B cell (primary cell): Measurements from ENCODE around the gene NAPB. TPM values are rescaled to one million over a fixed set of nuclear protein-coding genes. Genes with fewer than 3 reads are reported as not detected.

ENCODE experiments used
- ATAC-seq: fragments of 200-7000 bp; cut with Tn5 transposase; one replicate; pipeline ENCODE4 v1.10.0; 2021; ENCODE audit warnings: low read depth, mild to moderate bottlenecking, moderate number of reproducible peaks, moderate library complexity
- CTCF ChIA-PET: fragments of 350-600 bp; sonication (Branson Sonifier 250); formaldehyde crosslinking; loops from one replicate; lab custom pipeline; 2021; ENCODE audit warnings: antibody characterized with exemption, inconsistent platforms; lab: Charles Lee
- POLR2A ChIA-PET: fragments of 350-600 bp; sonication (Branson Sonifier 250); formaldehyde crosslinking; loops from one replicate; lab custom pipeline; 2021; ENCODE audit warnings: antibody characterized with exemption; lab: Charles Lee
- DNase-seq: peaks from one replicate; pipeline ENCODE4 v3.0.0; 2013
- H2AFZ ChIP-seq: 2 replicates; pipeline ENCODE4 v1.6.1; 2012; ENCODE audit warnings: mild to moderate bottlenecking, low read depth, low read length; ENCODE audit not compliant: insufficient read depth, poor library complexity, severe bottlenecking
- H3K27ac ChIP-seq, 2 donors: 1 replicate in 1 of 2; 2 replicates in 1 of 2; pipeline ENCODE4 v1.5.1; 2012 to 2013; ENCODE audit warnings: low read length in 2 of 2, mild to moderate bottlenecking in 2 of 2, moderate library complexity in 1 of 2
- H3K27me3 ChIP-seq, 4 experiments: fragments of 200-600 bp in 1 of 4; sonication (generic) in 1 of 4; replicated peaks in 1 of 4; 1 replicate in 2 of 4; 2 replicates in 2 of 4; pipeline versions ENCODE4 v1.6.1 to v1.7.0; 2013 to 2016; ENCODE audit warnings: low read length in 3 of 4, mild to moderate bottlenecking in 2 of 4, mixed read lengths in 1 of 4, moderate library complexity in 1 of 4; ENCODE audit not compliant: insufficient read depth in 4 of 4, control insufficient read depth in 3 of 4; ENCODE audit errors: control extremely low read depth in 1 of 4
- H3K36me3 ChIP-seq, 2 experiments: replicated peaks in 1 of 2; 1 replicate in 1 of 2; 2 replicates in 1 of 2; pipeline versions ENCODE4 v1.6.1 to v1.7.1; 2013; ENCODE audit warnings: low read length in 1 of 2; ENCODE audit not compliant: insufficient read depth in 2 of 2, control insufficient read depth in 1 of 2; ENCODE audit errors: control extremely low read depth in 1 of 2, extremely low read depth in 1 of 2
- H3K4me1 ChIP-seq, 2 donors: fragments of 200-600 bp in 1 of 2; sonication (generic) in 1 of 2; 1 replicate in 1 of 2; 2 replicates in 1 of 2; pipeline versions ENCODE4 v1.5.1 to v1.6.1; 2013 to 2017; ENCODE audit warnings: low read length in 2 of 2; ENCODE audit not compliant: control insufficient read depth in 2 of 2, insufficient read depth in 2 of 2
- H3K4me2 ChIP-seq: replicated peaks from 2 replicates; pipeline ENCODE3; 2012; ENCODE audit warnings: mild to moderate bottlenecking, low read depth, low read length; ENCODE audit not compliant: poor library complexity, severe bottlenecking
- H3K4me3 ChIP-seq, 5 experiments: fragments of 200-600 bp in 1 of 5; sonication (generic) in 1 of 5; 1 replicate in 3 of 5; 2 replicates in 2 of 5; pipeline versions ENCODE4 v1.5.1 to v1.7.0; 2011 to 2016; ENCODE audit warnings: low read length in 4 of 5, mild to moderate bottlenecking in 4 of 5, low read depth in 2 of 5, control low read depth in 1 of 5, moderate library complexity in 1 of 5; ENCODE audit not compliant: insufficient read depth in 1 of 5; ENCODE audit errors: control extremely low read depth in 1 of 5, extremely low read depth in 1 of 5
- H3K79me2 ChIP-seq: fragments of 200-600 bp; sonication (generic); one replicate; pipeline ENCODE4 v1.6.0; 2016; ENCODE audit warnings: low read length; ENCODE audit not compliant: control insufficient read depth, insufficient read depth
- H3K9ac ChIP-seq: fragments of 200-600 bp; sonication (generic); 2 replicates; pipeline ENCODE4 v1.6.1; 2017; ENCODE audit warnings: mild to moderate bottlenecking, low read length, moderate library complexity
- H3K9me3 ChIP-seq, 3 donors: one replicate each; pipeline versions ENCODE4 v1.6.1 to v1.7.1; 2013; ENCODE audit warnings: low read length in 2 of 3; ENCODE audit not compliant: control insufficient read depth in 2 of 3, insufficient read depth in 1 of 3; ENCODE audit errors: control extremely low read depth in 1 of 3
- H4K20me1 ChIP-seq: 2 replicates; pipeline ENCODE4 v1.6.0; 2012; ENCODE audit warnings: mild to moderate bottlenecking, low read length; ENCODE audit not compliant: insufficient read depth, control insufficient read depth, poor library complexity, severe bottlenecking
- H3K27ac Mint-ChIP-seq: one replicate; pipeline ENCODE4 v1.8.0; 2021; ENCODE audit warnings: mixed read lengths
- H3K27me3 Mint-ChIP-seq: one replicate; pipeline ENCODE4 v1.8.0; 2021; ENCODE audit warnings: mixed read lengths
- H3K4me1 Mint-ChIP-seq: one replicate; pipeline ENCODE4 v1.8.0; 2021; ENCODE audit warnings: mixed read lengths
- H3K4me3 Mint-ChIP-seq: one replicate; pipeline ENCODE4 v1.8.0; 2021; ENCODE audit warnings: mixed read lengths
- H3K9me3 Mint-ChIP-seq: one replicate; pipeline ENCODE4 v1.8.0; 2022; ENCODE audit warnings: mixed read lengths; ENCODE audit not compliant: insufficient read depth
- EZH2 ChIP-seq: IDR thresholded peaks from 2 replicates; pipeline ENCODE4 v1.6.1; 2012; ENCODE audit warnings: borderline replicate concordance, low read depth, mild to moderate bottlenecking, moderate library complexity, low read length; ENCODE audit not compliant: insufficient read depth, poor library complexity, severe bottlenecking
- WGBS: methylation state at CpG from one replicate; pipeline ENCODE4 v1.1.5; 2013; ENCODE audit warnings: missing lambda C conversion rate; ENCODE audit not compliant: insufficient coverage; 5-methylcytosine and 5-hydroxymethylcytosine counted together
- intact Hi-C: fragments of 100-400 bp; cut with micrococcal nuclease; formaldehyde crosslinking; loops from one replicate; pipeline ENCODE4 v1.10.0; 2022
- polyA plus RNA-seq: library from polyadenylated mRNA; depleted of rRNA; stranded (reverse); fragments of >200 nt; gene quantifications from 2 replicates; pipeline ENCODE4 v1.2.3, GENCODE V29; 2012
- total RNA-seq, 2 donors: library from RNA; stranded (reverse); fragments of 120-200 nt in 1 of 2; gene quantifications; 1 replicate in 1 of 2; 2 replicates in 1 of 2; pipeline versions ENCODE4 v1.2.3 to v1.2.4, GENCODE V29; 2013 to 2022
- TF ChIP-seq, protein P1 (sequence below): fragments of 200-600 bp; IDR thresholded peaks from one replicate; pipeline ENCODE4 v1.8.0; 2022; ENCODE audit warnings: antibody characterized with exemption, mild to moderate bottlenecking

Gene NAPB
- total and polyA plus RNA-seq, 2 donors (not counting 1 experiment from before 2014, with no cell fraction given) = 4.1 to 13.0 TPM

DNA sequence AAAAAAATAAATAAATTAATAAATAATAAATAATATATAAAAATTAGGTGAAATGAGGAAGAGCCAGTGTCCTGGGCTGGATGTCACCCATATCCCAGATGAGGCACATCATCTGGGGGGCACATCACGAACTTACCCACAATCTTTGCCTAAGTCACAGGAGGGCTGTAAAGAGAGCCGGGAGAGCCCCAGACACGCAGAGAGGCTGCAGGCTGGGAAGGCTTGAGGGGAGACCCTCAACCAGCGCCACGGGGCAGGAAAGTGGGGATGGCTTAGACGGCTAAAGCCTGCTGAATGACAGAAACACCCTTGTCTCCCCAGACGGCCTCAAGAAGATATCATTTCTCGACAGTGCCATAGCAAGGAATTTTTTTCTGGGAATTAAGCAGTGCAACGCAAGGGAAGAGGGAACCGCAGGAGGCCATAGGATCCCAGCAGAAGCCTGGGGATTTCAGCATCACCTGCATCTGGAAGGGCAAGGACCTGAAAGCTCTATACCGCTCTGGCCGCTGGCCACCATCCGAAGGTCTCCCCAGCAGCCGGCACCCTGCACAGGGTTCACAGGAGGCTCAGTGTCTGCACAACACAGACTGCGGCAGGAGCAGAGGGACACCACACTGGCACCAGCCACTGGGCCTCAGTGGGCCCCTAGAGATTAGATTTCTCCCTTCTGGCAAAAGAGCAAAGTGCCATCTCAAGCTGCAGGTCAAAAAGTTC, 93.5 kb downstream of the NAPB start:
- no peaks in the 10 kb centered on the region for H3K79me2 ChIP-seq
- H3K9ac ChIP-seq = no peak overlapping the region
- WGBS = 95% methylated on average over 14 of the region's 15 CpGs
- no peak for DNase-seq
- ATAC-seq = no peak
- TF ChIP-seq EZH2 = no peak
- TF ChIP-seq, protein P1, sequence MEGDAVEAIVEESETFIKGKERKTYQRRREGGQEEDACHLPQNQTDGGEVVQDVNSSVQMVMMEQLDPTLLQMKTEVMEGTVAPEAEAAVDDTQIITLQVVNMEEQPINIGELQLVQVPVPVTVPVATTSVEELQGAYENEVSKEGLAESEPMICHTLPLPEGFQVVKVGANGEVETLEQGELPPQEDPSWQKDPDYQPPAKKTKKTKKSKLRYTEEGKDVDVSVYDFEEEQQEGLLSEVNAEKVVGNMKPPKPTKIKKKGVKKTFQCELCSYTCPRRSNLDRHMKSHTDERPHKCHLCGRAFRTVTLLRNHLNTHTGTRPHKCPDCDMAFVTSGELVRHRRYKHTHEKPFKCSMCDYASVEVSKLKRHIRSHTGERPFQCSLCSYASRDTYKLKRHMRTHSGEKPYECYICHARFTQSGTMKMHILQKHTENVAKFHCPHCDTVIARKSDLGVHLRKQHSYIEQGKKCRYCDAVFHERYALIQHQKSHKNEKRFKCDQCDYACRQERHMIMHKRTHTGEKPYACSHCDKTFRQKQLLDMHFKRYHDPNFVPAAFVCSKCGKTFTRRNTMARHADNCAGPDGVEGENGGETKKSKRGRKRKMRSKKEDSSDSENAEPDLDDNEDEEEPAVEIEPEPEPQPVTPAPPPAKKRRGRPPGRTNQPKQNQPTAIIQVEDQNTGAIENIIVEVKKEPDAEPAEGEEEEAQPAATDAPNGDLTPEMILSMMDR = no peak
- CTCF ChIA-PET = no interaction called here
- no peaks in the 10 kb centered on the region for H3K36me3 ChIP-seq
- Mint-ChIP-seq H3K4me1 (peaks cover 15% of the 10 kb centered on the region), H3K27ac (no peak overlapping the region), H3K9me3 (no peaks in the 10 kb centered on the region), H3K4me3 (no peak overlapping the region), H3K27me3 (no peaks in the 10 kb centered on the region)
- peaks cover 6 to 9% of the 10 kb centered on the region in 2 donors for H3K4me1 ChIP-seq
- no peak overlapping the region for H3K4me3 ChIP-seq
- H3K9me3 ChIP-seq = no peaks in the 10 kb centered on the region
- intact Hi-C loops = no loop called here
- no peaks in the 10 kb centered on the region for H3K27me3 ChIP-seq
- H4K20me1 ChIP-seq = no peaks in the 10 kb centered on the region
- no peak overlapping the region for H3K27ac ChIP-seq
- H3K4me2 ChIP-seq = no peak overlapping the region
- no peak overlapping the region for H2AFZ ChIP-seq
- POLR2A ChIA-PET = no interaction called here

DNA sequence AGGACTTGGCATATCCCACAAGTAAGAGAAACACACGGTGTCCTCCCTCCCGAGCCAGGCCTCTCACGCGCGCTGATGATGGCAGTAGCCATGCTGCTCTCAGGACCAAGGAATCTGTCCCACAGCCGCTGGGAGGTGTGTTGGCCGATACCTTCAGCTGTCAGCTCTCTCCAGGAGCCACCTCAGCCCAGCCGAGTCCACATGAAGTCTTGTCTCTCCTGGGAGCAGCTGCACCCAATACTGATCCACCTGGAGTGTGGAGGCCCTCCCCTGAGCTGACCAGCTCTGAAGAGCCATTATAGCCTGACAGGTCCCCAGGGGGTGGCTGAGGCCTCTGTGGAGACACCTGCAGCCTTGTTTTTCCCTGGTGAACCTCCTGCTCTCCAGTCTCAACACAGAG, 94.5 kb downstream of the NAPB start:
- 96% methylated on average over 8 of the region's 8 CpGs for WGBS
- H2AFZ ChIP-seq = no peak overlapping the region

More for the DNA sequence above, 94.5 kb downstream of the NAPB start:
- H3K79me2 ChIP-seq = no peaks in the 10 kb centered on the region
- H3K27ac Mint-ChIP-seq = no peak overlapping the region
- H3K27ac ChIP-seq = no peak overlapping the region
- ATAC-seq (no peak), DNase-seq (no peak)
- TF ChIP-seq EZH2 = no peak
- TF ChIP-seq, protein P1 = no peak
- no peak overlapping the region for H3K4me3 ChIP-seq
- ChIA-PET CTCF (no interaction called here), POLR2A (no interaction called here)
- peaks cover under 1% of the 10 kb centered on the region in 2 donors for H3K4me1 ChIP-seq
- intact Hi-C loops = no loop called here
- H3K9ac ChIP-seq = no peak overlapping the region
- peaks cover 5% of the 10 kb centered on the region for H3K4me1 Mint-ChIP-seq
- no peaks in the 10 kb centered on the region for H3K9me3 ChIP-seq
- no peak overlapping the region for H3K4me2 ChIP-seq
- H3K4me3 Mint-ChIP-seq = no peak overlapping the region
- no peaks in the 10 kb centered on the region for H3K27me3 ChIP-seq
- H3K9me3 Mint-ChIP-seq = no peaks in the 10 kb centered on the region
- H3K36me3 ChIP-seq = no peaks in the 10 kb centered on the region
- H4K20me1 ChIP-seq = no peaks in the 10 kb centered on the region
- no peaks in the 10 kb centered on the region for H3K27me3 Mint-ChIP-seq
